Hematopoietic multipotent progenitor cell treated with erythropoietin and hydrocortisone succinate and interleukin-3 and kit ligand, for 4 days (in vitro differentiated cells): ENCODE results near the gene COL26A1.
"Not testable (repeated sequence)": the region's sequence is repeated elsewhere in the genome, so short reads cannot be mapped to it uniquely, and the experiment has no call there.

Experiments used
- DNase-seq: peaks from one replicate; pipeline ENCODE4 v3.0.0-alpha.2; 2015

Gene COL26A1

DNA sequence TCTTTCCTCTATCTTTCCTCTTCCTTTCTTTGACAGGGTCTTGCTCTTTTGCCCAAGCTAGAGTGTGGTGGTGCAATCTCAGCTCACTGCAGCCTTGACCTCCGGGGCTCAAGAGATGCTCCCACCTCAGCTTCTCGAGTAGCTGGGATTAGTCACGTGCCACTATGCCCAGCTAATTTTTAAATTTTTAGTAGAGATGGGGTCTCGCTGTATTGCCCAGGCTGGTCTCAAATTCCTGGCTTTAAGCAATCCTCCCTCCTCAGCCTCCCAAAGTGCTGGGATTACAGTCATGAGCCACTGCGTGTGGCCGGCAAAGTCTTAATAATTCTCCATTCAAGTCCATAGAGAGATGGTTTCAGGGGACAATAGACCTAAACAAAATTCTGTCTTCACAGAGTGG, 40.2 kb downstream of the COL26A1 start:
- DNase-seq: no peak

DNA sequence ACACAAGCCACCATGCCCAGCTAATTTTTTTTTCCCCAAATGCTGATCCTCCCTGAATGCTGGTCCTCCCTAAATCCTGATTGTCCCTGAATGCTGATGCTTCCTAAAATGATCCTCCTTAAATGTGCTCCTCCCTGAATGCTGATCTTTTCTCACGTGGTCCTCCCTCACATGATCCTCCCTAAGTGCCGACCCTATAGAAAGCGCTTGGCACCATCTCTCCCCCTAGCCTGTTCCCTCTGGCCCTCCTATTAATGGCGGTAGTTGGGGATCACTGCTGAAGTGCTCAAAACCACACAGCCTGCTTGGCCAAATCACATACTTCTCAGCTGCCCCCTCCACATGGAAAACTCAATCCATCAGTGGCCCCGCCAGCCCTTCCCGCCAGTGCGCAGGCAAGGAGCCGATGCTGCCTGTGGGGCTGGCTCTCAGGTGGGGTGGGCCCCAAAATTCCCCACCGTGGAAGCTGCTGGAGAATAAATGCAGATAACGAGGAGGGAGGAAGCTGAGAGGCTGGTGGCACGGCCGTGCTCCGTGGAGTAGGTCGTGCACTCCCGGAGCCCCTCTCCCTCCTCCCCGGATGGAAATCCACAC, 42.9 kb downstream of the COL26A1 start:
- no peak for DNase-seq

DNA sequence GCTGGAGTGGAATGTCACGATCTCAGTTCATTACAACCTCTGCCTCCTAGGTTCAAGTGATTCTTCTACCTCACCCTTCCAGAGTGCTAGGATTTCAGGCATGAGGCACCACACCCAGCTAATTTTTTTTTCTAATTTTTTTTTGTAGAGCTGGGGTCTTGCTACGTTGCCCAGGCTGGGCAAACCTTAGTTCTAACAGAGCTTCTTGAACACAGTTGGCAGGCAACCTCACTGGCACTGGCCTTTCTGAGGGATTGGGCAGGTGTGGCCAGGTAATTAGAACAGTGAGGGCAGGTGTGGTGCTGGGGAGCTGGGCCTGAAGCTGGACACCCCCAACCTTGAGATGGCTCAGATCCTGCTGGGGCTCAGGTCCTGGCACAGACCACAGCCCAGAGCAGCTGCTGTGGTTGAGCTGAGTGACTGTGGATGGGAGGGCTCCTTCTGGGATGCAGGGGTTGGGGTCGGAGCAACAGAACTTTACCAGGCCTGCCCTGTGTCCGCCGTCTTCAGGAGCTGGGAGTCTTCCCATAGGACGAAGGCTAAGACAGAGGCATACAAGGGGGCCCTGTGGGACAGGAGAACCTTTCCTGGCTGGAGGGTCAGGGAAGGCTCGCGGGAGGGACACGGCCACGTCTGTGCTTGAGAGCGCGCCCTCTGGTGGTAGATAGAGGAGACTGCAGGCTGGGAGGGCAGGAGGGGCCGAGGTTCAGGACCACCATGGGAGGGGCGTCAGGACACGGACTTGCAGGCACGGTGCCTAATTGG, 48.2 kb downstream of the COL26A1 start:
- DNase-seq: peak; percentile 66

DNA sequence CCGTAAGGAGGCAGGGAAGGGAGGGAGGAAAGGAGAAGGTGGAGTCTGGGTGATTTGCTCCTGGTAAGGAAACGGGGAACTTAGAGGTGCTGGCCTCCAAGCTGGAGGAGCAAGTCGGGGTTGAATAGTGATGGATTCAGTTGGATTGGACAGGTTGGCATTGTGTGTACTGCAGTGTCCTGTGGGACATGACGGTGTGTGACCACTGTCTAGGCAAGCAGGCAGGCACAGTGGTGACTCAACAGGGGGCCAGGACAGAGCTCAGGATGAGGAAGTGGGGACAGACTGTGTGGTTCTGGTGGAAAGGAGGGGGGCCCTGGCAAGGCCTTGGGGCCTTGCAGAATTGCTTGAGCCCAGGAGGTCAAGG, 48.8 kb downstream of the COL26A1 start:
- peak; percentile 78 for DNase-seq

DNA sequence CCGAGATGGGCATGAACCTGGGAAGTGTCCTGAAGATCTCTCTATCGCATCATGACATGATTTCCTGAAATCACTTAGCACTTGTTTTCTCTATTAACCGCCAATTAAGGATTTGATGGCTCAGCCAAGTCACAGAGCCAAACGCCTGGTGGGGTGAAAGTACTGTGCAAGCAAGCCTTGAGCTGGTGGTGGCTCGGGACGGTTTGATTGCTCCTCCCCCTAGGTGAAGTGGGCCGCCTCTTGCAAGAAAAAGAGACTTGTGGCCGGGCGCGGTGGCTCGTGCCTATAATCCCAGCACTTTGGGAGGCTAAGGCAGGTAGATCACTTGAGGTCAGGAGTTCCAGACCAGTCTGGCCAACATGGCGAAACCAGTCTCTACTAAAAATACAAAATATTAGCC, 50.3 kb downstream of the COL26A1 start:
- DNase-seq: no peak

DNA sequence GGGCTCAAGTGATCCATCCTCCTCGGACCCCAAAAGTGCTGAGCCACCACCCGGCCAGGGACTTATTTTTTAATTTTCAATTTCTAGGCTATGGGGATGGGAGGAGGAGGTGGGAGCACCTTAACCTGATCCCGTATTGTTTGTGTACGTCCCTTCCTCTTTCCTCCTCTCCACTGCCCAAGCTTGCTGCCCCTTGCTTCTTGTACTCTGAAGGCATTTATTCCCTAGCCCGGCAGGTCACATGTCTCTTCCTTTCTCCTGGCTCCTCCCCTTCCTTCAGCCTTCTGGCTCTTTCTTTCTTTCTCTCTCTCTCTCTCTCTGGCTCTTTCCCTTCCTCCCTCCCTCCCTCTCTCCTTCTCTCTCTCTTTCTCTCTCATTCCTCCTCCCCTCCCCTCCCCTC, 56.0 kb downstream of the COL26A1 start:
- DNase-seq: no peak

DNA sequence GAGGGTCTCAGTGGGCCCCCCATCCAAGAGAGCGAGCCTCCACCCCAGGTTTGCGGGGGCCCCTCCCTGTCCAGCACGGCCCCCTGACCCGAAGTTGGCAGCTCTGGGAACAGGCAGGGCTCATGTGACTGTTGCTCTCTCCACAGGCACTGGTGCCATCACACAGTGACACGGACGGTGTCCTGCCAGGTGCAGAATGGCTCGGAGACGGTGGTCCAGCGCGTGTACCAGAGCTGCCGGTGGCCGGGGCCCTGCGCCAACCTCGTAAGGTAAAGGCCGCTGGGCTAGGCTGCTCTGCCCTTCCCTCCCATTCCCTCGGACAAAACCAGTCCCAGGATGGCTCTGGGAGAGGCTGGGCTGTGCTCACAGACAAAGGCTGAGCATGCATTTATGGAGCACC, 57.2 kb downstream of the COL26A1 start:
- DNase-seq: no peak

DNA sequence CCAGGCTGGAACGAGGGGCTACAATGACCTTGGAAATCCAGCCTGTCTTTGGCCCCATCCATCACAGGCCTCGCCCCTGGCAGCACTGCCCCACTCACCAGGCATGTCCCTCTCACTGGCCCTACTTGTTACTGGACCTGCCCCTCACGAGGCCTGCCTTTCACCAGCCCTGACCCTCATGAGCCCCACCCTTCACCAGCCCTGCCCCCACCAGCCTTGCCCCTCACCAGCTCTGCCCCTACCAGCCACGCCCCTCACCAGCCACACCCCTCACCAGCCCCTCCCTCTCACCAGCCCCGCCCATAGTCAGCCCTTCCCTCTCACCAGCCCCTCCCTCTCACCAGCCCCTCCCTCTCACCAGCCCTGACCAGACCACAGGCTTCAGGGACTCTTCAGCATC, 57.8 kb downstream of the COL26A1 start:
- peak; percentile 59 for DNase-seq

DNA sequence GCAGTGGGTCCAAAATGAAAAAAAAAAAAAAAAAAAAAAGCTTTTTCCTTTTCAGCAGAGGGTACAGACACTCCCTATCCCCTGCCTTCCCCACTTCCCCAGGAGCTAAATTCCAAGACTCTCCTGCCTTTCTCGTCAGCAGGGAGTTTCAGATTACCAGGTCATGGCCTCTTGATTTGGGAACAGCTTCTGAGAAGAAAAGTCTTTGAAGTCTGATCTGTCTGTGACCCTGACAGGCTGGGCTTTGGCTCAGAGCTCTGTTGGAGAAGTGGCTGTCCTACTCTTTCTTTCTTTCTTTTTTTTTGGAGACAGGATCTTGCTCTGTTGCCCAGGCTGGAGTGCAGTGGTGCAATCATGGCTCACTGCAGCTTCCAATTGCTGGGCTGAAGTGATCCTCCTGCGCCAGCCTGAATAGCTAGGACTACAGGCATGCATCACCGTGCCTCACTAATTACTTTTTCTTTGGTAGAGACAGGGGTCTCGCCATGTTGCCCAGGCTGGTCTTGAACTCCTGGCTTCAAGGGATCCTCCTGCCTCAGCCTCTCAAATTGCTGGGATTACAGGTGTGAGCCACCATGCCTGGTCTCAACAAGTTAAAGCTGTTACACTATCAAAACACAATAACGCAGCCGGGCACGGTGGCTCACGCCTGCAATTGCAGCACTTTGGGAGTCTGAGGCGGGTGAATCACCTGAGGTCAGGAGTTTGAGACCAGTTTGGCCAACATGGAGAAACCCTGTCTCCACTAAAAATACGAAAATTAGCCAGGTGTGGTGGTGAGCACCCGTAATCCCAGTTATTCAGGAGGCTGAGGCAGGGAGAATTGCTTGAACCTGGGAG, 59.9 kb downstream of the COL26A1 start:
- DNase-seq: no peak

DNA sequence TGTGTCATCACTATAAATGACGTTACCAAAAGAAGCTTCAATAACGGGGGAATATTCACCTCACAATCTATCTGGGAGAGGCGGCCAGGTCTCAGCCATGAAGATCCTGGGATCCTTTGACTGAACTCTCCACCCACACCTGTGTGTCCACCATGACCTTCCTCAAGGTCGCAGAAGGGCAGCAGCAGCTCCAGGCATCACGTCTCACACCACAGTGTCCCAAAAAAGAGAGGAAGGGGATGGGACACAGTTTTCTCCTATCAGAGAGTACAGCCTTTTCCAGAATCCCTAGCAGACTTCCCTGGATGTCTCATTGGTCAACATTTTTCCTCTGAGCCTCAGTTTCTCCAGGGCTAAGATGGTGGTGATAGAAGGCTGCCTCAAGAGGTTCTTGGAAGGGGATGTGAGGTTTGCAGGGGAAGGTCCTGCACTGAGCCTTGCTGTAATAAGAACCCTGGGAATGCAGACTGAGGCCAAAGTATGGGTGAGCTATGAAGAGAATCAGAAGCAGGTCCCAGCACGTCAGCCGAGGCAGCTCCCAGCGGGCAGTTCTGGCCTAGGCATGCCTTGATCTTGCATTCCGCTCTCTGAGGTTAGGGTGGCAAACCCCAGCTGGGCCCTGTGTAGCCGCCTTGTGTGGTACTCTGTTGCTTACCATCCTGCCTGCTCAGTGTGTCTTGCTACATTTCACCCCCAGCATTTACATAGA, 63.8 kb downstream of the COL26A1 start:
- DNase-seq: no peak

DNA sequence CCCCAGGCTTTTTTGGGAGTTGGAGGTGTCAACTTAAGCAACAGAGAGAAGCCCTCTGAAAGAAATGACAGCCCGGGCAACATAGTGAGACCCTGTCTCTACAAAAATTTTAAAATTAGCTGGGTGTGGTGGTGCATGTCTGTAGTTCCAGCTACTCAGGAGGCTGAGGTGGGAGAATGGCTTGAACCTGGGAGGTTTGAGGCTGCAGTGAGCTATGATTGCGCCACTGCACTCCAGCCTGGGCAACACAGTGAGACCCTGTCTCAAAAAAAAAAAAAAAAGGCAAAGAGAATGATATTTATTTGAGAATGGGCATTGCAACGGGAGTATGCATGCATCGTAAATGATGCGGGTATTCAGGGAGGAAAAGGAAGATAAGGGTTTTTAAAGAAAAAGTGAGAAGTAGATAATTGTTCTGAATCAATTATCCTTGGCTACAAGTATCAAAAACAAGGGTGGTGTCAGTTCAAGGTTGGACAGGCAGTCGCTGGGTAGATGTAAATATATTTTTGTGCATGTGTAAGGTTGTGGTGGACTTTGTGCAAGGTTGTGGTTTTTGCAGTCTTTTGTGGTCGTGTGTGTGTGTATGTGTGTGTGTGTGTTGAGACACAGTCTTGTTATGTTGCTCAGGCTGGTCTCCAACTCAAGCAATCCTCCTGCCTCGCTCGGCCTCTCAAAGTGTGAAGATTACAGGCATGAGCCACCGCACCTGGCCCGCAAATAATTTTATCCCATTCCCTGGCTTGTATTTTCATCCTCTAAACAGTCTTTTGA, 65.6 kb downstream of the COL26A1 start:
- peak; percentile 38 for DNase-seq

DNA sequence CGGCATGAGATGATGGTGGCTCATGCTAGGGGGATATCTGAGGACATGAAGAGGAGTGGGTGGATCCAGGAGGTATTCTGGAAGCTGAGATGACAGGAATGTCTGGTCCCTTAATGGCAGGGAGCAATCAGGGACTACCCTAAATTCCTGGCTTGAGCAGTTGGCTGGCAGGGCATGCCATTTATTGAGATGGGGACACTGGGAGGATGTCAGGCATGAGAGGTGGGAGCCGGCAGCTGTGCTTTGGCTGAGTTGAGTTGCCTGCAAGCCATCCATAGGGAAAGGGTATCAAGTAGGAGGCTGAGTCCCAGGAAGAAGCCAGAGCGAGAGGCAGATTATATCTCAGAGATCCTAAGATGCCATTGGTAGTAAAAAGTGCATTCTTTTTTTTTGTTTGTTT, 69.6 kb downstream of the COL26A1 start:
- DNase-seq: no peak

DNA sequence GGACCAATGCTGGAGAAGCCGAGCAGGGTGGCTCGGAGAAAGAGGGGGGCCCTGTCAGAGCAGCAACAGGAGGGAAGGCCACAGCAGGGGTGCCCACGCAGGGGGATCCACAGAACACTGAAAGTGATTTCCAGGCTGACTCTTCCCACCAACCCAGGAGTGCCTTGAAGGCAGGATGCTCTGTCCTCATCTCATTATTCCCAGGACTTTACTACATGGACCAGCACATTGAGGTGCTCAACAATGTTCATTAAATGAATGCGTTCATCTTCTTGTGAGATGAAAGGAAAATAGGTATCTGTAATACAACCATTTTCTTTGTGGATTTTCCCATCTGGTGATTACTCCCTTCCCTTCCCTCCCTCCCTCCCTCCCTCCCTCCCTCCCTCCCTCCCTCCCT, 71.0 kb downstream of the COL26A1 start:
- no peak for DNase-seq

DNA sequence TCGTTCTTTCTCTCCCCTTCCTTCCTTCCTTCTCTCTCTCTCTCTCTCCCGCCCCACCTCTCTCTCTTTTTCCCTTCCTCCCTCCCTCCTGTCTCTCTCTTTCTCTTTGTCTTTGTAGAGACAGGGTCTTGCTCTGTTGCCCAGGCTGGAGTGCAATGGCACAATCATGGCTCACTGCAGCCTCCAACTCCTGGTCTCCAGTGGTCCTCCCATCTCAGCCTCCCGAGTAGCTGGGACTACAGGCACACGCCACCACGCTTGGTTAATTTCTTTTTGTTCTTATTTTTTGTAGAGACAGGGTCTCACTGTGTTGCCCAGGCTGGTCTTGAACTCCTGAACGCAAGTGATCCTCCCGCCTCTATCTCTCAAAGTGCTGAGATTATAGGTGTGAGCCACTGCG, 71.5 kb downstream of the COL26A1 start:
- not testable (repeated sequence) for DNase-seq

DNA sequence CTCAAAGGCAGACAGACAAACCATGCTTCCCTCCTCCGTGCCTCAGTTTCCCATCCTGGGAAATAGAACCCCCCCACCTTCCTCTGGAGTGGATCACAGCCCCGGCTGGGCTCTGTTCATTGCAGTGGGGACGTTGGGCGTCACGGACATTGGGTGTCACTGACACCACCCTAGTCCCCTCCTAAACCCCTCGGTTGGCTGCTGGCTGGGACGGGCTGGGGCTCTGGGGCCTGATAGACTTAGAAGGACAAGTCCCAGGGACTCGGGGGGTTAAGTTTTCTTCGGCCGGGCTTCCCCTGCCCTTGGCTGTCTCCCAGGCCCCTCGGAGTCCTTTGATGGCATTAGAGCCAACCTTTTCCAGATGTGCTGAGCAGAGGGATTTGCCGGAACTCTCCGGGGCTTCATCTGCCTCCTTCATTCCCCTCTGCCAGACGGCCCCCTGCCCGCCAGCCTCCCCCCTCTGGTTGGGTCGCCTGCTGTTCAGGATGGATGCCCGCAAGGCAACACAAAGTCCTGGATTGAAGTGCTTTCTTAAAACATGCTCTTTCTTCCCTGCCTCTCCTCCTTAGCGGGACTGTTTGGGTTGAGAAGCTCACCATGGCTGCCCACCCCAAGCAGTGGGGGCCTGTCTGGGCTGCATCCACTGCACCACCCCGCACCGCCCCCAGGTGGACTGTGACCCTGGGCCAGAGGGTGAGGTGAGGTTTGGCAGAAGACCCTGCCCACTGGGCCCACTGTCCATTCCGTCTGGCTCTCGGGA, 73.0 kb downstream of the COL26A1 start:
- DNase-seq: no peak

DNA sequence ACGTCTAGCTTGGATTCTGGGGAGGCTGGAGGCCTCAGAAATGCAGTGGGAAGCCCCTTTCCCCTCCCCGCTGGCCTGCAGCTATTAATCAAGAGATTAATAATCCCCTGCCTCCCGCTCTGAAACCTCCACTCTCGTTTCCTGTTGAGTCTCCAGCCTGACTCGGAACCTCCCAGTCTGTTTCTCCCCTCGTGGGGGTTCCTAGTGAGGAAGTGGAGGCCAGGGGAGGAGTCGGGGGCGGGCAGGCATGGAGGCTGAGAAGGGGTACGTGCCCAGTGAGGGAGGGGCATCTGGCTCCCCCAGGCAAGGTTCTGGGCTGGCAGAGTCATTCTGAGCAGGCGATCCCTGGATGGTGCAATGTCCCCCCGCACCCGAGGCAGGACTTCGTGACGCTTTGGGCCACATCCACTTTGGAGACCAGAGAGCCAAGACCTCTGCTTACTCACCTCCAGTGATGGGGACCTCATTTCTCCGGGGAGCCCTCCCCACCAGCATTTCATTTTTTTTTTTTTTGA, 73.6 kb downstream of the COL26A1 start:
- DNase-seq: no peak

DNA sequence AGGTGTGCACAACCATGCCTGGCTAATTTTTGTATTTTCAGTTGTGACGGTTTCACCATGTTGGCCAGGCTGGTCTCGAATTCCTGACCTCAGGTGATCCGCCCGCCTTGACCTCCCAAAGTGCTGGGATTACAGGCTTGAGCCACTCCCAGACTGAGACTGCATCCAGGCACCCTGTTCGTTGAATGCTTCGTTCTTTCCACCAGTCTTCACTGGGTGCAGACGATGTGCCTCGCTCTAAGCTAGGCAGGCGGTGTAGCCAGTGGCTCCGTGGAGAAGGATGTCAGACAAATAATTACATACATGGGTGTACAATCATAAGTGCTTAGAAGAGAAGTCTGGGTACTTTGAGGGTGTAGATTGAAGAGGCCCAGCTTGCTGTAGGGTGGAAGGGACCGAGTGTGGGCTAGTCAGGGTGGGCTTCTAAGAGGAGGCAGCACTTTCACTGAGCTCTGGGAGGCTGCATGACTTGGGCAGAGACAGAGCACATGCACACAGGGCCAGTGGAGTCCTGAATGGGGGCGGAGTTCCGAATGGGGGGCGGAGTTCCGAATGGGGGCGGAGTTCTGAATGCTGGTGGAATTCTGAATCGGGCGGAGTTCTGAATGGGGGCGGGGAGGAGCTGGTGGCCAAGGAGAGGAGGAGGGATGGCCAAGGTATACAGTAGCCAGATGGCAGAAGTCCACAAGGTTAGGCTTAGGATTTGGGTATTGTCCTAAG, 74.3 kb downstream of the COL26A1 start:
- DNase-seq: peak; percentile 22

DNA sequence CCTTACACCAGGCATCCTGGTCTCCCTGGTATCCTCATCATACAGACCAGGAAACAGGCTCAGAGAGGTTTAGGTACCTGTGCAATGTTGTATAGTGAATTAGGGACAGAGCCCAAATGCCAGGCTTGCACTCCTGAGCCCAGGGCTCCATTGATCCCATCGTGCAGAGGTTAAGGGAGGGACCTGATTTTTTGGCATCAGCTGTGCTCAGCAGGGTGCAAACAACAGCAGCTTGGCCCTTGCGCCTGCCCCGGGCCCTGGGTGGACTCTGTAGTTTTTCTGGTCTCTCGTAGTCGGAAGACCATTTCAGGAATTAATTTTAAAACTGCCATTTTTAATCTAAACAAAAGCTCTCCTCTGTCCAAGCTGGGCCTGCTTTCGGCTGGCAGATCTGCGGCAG, 79.2 kb downstream of the COL26A1 start:
- DNase-seq: no peak

DNA sequence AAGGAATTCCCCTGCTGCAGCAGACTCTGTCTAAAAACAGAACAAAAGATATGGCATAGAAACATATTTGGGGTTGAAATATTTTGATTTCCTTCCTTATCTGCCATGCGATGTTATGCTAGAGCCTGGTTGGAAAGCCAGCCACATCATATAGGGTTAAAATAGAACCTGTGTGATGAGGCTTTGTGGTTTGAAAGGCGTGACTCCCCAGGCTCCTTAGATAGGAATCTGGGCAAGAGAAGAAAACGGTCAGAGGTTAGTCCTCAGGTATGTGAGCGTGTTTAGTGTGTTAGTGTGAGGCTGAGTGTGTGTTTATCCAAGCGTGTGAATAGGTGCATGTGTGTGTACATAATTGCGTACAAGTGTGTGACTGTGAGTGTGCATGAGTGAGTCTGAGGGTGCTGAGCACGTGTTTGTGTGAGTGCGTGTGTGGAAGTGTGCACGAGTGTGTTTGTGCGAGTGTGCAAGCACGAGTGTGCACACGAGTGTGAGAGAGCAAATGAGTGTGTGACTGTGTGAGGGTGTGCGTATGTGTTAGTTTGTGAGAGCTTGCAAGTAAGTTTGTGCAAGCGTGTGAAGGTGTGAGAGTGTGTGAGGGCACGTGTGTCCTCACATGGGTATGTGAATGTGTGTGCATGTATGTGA, 79.9 kb downstream of the COL26A1 start:
- DNase-seq: no peak

DNA sequence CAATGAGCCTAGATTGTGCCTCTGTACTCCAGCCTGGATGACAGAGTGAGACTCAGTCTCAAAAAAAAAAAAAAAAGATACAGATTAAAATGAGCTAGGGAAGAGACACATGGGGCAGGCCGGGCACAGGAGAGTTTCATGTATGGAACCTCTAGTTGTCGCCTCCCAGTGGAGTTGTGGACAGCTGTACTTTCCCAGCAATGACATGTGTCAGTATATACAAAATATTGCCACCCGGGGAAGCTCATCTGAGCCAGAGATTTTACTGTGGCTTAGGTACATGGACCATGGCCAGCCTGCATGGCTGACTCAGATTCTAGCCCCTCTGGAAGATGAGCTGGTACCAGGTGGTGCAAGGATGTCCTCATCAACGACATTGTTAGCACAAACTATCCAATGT, 87.4 kb downstream of the COL26A1 start:
- DNase-seq: no peak
